Right lobe of liver (tissue), 4 donors: ENCODE measurements around the gene IFIT1B.
"Not testable (repeated sequence)": the region's sequence is repeated elsewhere in the genome, so short reads cannot be mapped to it uniquely, and the experiment has no call there.

ENCODE experiments used
- POLR2A ChIP-seq: fragments of 450-650 bp; IDR thresholded peaks from one replicate; pipeline ENCODE4 v1.6.1; 2017; ENCODE audit warnings: antibody characterized with exemption, mild to moderate bottlenecking
- TF ChIP-seq, protein P1 (sequence below), 4 donors: fragments of 200-600 bp in 3 of 4; fragments of 450-650 bp in 1 of 4; IDR thresholded peaks; one replicate each; pipeline versions ENCODE4 v1.5.1 to v1.8.0; 2016 to 2022; ENCODE audit warnings: antibody characterized with exemption in 4 of 4, mild to moderate bottlenecking in 2 of 4
- donor health status: DM: no; HTN: no; CAD: no.
- donor health status: DM: no; HTN: no; CAD: no.
- donor health status: DM: no; HTN: yes; CAD: no.

DNA sequence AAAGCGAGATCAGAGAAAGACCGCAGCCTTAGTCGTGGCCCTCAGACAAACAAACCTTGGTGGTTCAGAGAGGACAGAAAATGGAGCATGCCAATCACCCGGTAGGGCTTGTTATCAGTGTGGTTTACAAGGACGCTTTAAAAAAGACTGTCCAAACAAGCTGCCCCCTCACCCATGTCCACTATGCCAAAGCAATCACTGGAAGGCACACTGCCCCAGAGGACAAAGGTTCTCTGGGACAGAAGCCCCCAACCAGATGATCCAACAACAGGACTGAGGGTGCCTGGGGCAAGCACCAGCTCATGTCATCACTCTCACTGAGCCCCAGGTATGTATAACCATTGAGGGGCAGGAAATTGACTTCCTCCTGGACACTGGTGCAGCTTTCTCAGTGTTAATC lies 31.4 kb downstream of the IFIT1B start:
- not testable (repeated sequence) for TF ChIP-seq POLR2A
- TF ChIP-seq, protein P1, sequence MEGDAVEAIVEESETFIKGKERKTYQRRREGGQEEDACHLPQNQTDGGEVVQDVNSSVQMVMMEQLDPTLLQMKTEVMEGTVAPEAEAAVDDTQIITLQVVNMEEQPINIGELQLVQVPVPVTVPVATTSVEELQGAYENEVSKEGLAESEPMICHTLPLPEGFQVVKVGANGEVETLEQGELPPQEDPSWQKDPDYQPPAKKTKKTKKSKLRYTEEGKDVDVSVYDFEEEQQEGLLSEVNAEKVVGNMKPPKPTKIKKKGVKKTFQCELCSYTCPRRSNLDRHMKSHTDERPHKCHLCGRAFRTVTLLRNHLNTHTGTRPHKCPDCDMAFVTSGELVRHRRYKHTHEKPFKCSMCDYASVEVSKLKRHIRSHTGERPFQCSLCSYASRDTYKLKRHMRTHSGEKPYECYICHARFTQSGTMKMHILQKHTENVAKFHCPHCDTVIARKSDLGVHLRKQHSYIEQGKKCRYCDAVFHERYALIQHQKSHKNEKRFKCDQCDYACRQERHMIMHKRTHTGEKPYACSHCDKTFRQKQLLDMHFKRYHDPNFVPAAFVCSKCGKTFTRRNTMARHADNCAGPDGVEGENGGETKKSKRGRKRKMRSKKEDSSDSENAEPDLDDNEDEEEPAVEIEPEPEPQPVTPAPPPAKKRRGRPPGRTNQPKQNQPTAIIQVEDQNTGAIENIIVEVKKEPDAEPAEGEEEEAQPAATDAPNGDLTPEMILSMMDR (IDR thresholded peaks at IDR 0.05): not testable (repeated sequence)
